H9 (cell line): ENCODE measurements around the gene MS4A7. TPM values are rescaled to one million over a fixed set of nuclear protein-coding genes. Genes with fewer than 3 reads are reported as not detected.

Experiments used
- DNase-seq: peaks from one replicate; pipeline ENCODE4 v3.0.0-alpha.2; 2017
- H2AFZ ChIP-seq: one replicate; pipeline ENCODE4 v1.6.1; 2013; ENCODE audit warnings: mild to moderate bottlenecking, low read length, control low read depth, moderate library complexity
- H2AK5ac ChIP-seq: 2 replicates; pipeline ENCODE4 v1.6.1; 2013; ENCODE audit warnings: low read length, control low read depth, mixed read lengths; ENCODE audit not compliant: insufficient read length
- H2BK120ac ChIP-seq: one replicate; pipeline ENCODE4 v1.6.1; 2013; ENCODE audit warnings: low read depth, mild to moderate bottlenecking, low read length, control low read depth, inconsistent platforms; ENCODE audit not compliant: poor library complexity, severe bottlenecking
- H2BK12ac ChIP-seq: 2 replicates; pipeline ENCODE4 v1.6.1; 2013; ENCODE audit warnings: low read length, control low read depth, mixed read lengths, low read depth; ENCODE audit not compliant: insufficient read length
- H2BK15ac ChIP-seq: 2 replicates; pipeline ENCODE4 v1.6.1; 2013; ENCODE audit warnings: low read depth, low read length, control low read depth
- H2BK20ac ChIP-seq: one replicate; pipeline ENCODE4 v1.6.1; 2013; ENCODE audit warnings: low read depth, mild to moderate bottlenecking, low read length, control low read depth, inconsistent platforms; ENCODE audit not compliant: poor library complexity, severe bottlenecking
- H2BK5ac ChIP-seq: 2 replicates; pipeline ENCODE4 v1.6.1; 2013; ENCODE audit warnings: low read length, control low read depth, mixed read lengths; ENCODE audit not compliant: insufficient read length
- H3K14ac ChIP-seq: 2 replicates; pipeline ENCODE4 v1.6.1; 2013; ENCODE audit warnings: low read length, control low read depth; ENCODE audit not compliant: insufficient read depth
- H3K18ac ChIP-seq: 2 replicates; pipeline ENCODE4 v1.6.1; 2013; ENCODE audit warnings: low read depth, mild to moderate bottlenecking, mixed read lengths, low read length, control low read depth; ENCODE audit not compliant: insufficient read length
- H3K23ac ChIP-seq: 2 replicates; pipeline ENCODE4 v1.6.1; 2013; ENCODE audit warnings: low read length, control low read depth, mixed read lengths, low read depth; ENCODE audit not compliant: insufficient read length
- H3K23me2 ChIP-seq: 2 replicates; pipeline ENCODE4 v1.6.1; 2013; ENCODE audit warnings: low read depth, mild to moderate bottlenecking, mixed read lengths, low read length, control low read depth; ENCODE audit not compliant: insufficient read length, poor library complexity, severe bottlenecking
- H3K27ac ChIP-seq: 2 replicates; pipeline ENCODE4 v1.5.1; 2013; ENCODE audit warnings: low read length, control low read depth, mixed read lengths, low read depth; ENCODE audit not compliant: insufficient read length
- H3K27me3 ChIP-seq: 2 replicates; pipeline ENCODE4 v1.6.1; 2013; ENCODE audit warnings: low read length, control low read depth, inconsistent platforms; ENCODE audit not compliant: insufficient read depth
- H3K4ac ChIP-seq: 2 replicates; pipeline ENCODE4 v1.6.1; 2013; ENCODE audit warnings: low read depth, mild to moderate bottlenecking, control low read depth, inconsistent platforms, low read length, moderate library complexity
- H3K4me1 ChIP-seq: 2 replicates; pipeline ENCODE4 v1.6.1; 2013; ENCODE audit warnings: low read length, control low read depth, inconsistent platforms; ENCODE audit not compliant: insufficient read depth
- H3K4me2 ChIP-seq: 2 replicates; pipeline ENCODE4 v1.6.1; 2013; ENCODE audit warnings: low read length, control low read depth, mixed read lengths; ENCODE audit not compliant: insufficient read length, insufficient read depth
- H3K56ac ChIP-seq: 2 replicates; pipeline ENCODE4 v1.6.1; 2013; ENCODE audit warnings: low read depth, mild to moderate bottlenecking, mixed read lengths, low read length, control low read depth; ENCODE audit not compliant: insufficient read length
- H3K79me1 ChIP-seq: 2 replicates; pipeline ENCODE4 v1.6.1; 2013; ENCODE audit warnings: low read depth, mild to moderate bottlenecking, moderate library complexity, low read length, control low read depth, inconsistent platforms; ENCODE audit not compliant: insufficient read depth, poor library complexity, severe bottlenecking
- H3K79me2 ChIP-seq: 2 replicates; pipeline ENCODE4 v1.6.1; 2013; ENCODE audit warnings: low read length, control low read depth, inconsistent platforms; ENCODE audit not compliant: insufficient read depth
- H3K9ac ChIP-seq: 2 replicates; pipeline ENCODE4 v1.6.1; 2013; ENCODE audit warnings: low read length, control low read depth, mixed read lengths; ENCODE audit not compliant: insufficient read length; ENCODE audit errors: extremely low read depth
- H3K9me3 ChIP-seq: one replicate; pipeline ENCODE4 v1.6.1; 2013; ENCODE audit warnings: low read depth, low read length, inconsistent platforms; ENCODE audit not compliant: control insufficient read depth
- H3T11ph ChIP-seq: one replicate; pipeline ENCODE4 v1.6.1; 2013; ENCODE audit warnings: mild to moderate bottlenecking, low read length, control low read depth, inconsistent platforms
- H4K20me1 ChIP-seq: one replicate; pipeline ENCODE4 v1.6.1; 2013; ENCODE audit not compliant: control insufficient read depth, insufficient read length, insufficient read depth
- H4K5ac ChIP-seq: 2 replicates; pipeline ENCODE4 v1.6.1; 2013; ENCODE audit warnings: low read depth, mild to moderate bottlenecking, mixed read lengths, low read length, control low read depth; ENCODE audit not compliant: insufficient read length
- H4K8ac ChIP-seq: replicated peaks from 2 replicates; pipeline ENCODE4 v1.6.1; 2013; ENCODE audit warnings: low read length, control low read depth, mixed read lengths, low read depth; ENCODE audit not compliant: insufficient read length
- H4K91ac ChIP-seq: 2 replicates; pipeline ENCODE4 v1.6.1; 2013; ENCODE audit warnings: low read depth, mild to moderate bottlenecking, moderate library complexity, mixed read lengths, low read length, control low read depth; ENCODE audit not compliant: insufficient read length
- H3K27ac Mint-ChIP-seq, 3 experiments: 2 replicates in 2 of 3; 3 replicates in 1 of 3; pipeline ENCODE4 v1.8.0; 2020 to 2021; ENCODE audit warnings: mixed read lengths in 3 of 3, mild to moderate bottlenecking in 1 of 3, moderate library complexity in 1 of 3
- H3K27me3 Mint-ChIP-seq: 2 replicates; pipeline ENCODE4 v1.8.0; 2021; ENCODE audit warnings: low read depth, mild to moderate bottlenecking, moderate library complexity, mixed read lengths
- H3K36me3 Mint-ChIP-seq, 3 experiments: 2 replicates in 2 of 3; 3 replicates in 1 of 3; pipeline ENCODE4 v1.8.0; 2020 to 2021; ENCODE audit warnings: low read depth in 3 of 3, mixed read lengths in 3 of 3; ENCODE audit not compliant: insufficient read depth in 1 of 3
- H3K4me1 Mint-ChIP-seq, 2 experiments: 2 replicates each; pipeline ENCODE4 v1.8.0; 2020; ENCODE audit warnings: mixed read lengths in 2 of 2
- H3K4me3 Mint-ChIP-seq, 2 experiments: 2 replicates in 1 of 2; 3 replicates in 1 of 2; pipeline ENCODE4 v1.8.0; 2020 to 2021; ENCODE audit warnings: mild to moderate bottlenecking in 2 of 2, mixed read lengths in 2 of 2, moderate library complexity in 1 of 2
- H3K9me3 Mint-ChIP-seq, 2 experiments: 2 replicates in 1 of 2; 3 replicates in 1 of 2; pipeline ENCODE4 v1.8.0; 2020; ENCODE audit warnings: mild to moderate bottlenecking in 2 of 2, mixed read lengths in 2 of 2, moderate library complexity in 1 of 2
- CTCF ChIP-seq: fragments of 200-600 bp; sonication (generic); conservative IDR thresholded peaks from 3 replicates; pipeline ENCODE4 v1.8.0; 2021; ENCODE audit warnings: antibody characterized with exemption, mild to moderate bottlenecking
- WGBS: extraction: QIAGEN DNeasy Blood & Tissue Kit; methylation state at CpG from one replicate; pipeline ENCODE4 v1.1.7; 2013; ENCODE audit warnings: missing lambda C conversion rate, low lambda C conversion rate, mixed read lengths; ENCODE audit not compliant: insufficient read length; ENCODE audit errors: extremely low coverage; 5-methylcytosine and 5-hydroxymethylcytosine counted together
- total RNA-seq: library from RNA; stranded (reverse); gene quantifications from 2 replicates; pipeline ENCODE4 v1.2.1, GENCODE V29; 2021

MS4A7 gene
- total RNA-seq, 1 experiment from 2014 or later, result not detected

GRCh38 chr11:60339356-60339755 lies 39.0 kb upstream of the MS4A7 start:
- Histone ChIP-seq H3K9ac (no peak overlapping the region), H2BK12ac (no peak overlapping the region), H4K20me1 (no peaks in the 10 kb centered on the region), H2BK20ac (no peak overlapping the region), H2AFZ (no peak overlapping the region), H2BK120ac (no peak overlapping the region), H4K5ac (no peak overlapping the region), H4K8ac (no peak overlapping the region), H3K27ac (no peak overlapping the region), H3K23ac (no peak overlapping the region), H3K56ac (no peak overlapping the region), H2BK15ac (no peak overlapping the region), H3K27me3 (no peaks in the 10 kb centered on the region), H2BK5ac (no peak overlapping the region), H3K14ac (no peak overlapping the region), H3K9me3 (no peaks in the 10 kb centered on the region), H4K91ac (no peak overlapping the region), H3T11ph (no peak overlapping the region), H2AK5ac (no peak overlapping the region), H3K23me2 (no peaks in the 10 kb centered on the region), H3K4me2 (no peak overlapping the region), H3K4me1 (no peaks in the 10 kb centered on the region), H3K4ac (no peak overlapping the region), H3K18ac (no peak overlapping the region), H3K79me1 (no peaks in the 10 kb centered on the region), H3K79me2 (no peaks in the 10 kb centered on the region)
- TF ChIP-seq CTCF, result no peak
- H3K36me3 Mint-ChIP-seq, result no peaks in the 10 kb centered on the region
- no peaks in the 10 kb centered on the region for H3K9me3 Mint-ChIP-seq
- H3K27me3 Mint-ChIP-seq, result no peaks in the 10 kb centered on the region
- no peak overlapping the region for H3K27ac Mint-ChIP-seq
- H3K4me1 Mint-ChIP-seq, result peaks cover 17 to 19% of the 10 kb centered on the region in 2 experiments
- WGBS, result no CpG with 5 or more reads among the region's 3 CpGs
- no peak for DNase-seq
- no peak overlapping the region for H3K4me3 Mint-ChIP-seq
